ENCODE data around the gene LZTR1. TPM values are rescaled to one million over a fixed set of nuclear protein-coding genes. Genes with fewer than 3 reads are reported as not detected.
"Not testable (repeated sequence)": the region's sequence is repeated elsewhere in the genome, so short reads cannot be mapped to it uniquely, and the experiment has no call there.

The LZTR1 gene
- total and polyA plus RNA-seq, 12 donors: 14.7 to 36.5 (median 24.4) TPM

DNA sequence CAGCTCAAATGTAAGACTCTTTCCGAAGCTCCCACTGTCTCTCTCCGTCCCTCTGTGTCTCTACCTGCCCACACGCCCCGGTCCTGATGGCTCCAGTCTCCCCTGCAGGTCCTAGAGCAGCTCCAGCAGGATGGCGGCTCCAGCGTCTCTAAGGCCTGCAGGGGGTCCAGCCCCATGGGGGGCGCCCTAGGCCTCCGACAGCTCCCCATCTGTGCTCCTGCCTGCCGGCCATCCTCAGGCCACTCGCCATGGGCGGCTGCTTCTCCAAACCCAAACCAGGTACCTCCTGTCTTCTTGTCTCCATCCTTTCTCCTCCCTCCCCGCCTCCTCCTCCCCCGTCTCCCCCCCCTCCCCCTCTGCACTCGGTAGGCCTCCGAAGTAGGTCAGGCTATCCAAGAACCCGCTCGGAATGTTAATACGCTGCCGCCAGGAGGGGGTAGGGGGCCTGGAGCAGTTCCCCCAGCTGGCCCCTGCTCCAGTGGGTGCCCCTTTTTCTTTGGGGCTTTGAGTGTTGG, 14.3 kb upstream of the LZTR1 start:
- intact Hi-C loops (cut with DNase I): loop anchor here in 1 of 10 donors (10.0 kb wide), 2 partner anchors 53 to 87 kb away; partner anchors contain the start of gene CRKL
- TF ChIP-seq, protein P1, sequence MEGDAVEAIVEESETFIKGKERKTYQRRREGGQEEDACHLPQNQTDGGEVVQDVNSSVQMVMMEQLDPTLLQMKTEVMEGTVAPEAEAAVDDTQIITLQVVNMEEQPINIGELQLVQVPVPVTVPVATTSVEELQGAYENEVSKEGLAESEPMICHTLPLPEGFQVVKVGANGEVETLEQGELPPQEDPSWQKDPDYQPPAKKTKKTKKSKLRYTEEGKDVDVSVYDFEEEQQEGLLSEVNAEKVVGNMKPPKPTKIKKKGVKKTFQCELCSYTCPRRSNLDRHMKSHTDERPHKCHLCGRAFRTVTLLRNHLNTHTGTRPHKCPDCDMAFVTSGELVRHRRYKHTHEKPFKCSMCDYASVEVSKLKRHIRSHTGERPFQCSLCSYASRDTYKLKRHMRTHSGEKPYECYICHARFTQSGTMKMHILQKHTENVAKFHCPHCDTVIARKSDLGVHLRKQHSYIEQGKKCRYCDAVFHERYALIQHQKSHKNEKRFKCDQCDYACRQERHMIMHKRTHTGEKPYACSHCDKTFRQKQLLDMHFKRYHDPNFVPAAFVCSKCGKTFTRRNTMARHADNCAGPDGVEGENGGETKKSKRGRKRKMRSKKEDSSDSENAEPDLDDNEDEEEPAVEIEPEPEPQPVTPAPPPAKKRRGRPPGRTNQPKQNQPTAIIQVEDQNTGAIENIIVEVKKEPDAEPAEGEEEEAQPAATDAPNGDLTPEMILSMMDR (IDR thresholded peaks at IDR 0.05): no peak
- H3K4me3 ChIP-seq: no peak overlapping the region
- peaks cover 0 to 31% (median 16%) of the 10 kb centered on the region in 7 donors for H3K27me3 ChIP-seq
- H3K9me3 ChIP-seq: no peaks in the 10 kb centered on the region
- no peak for ATAC-seq
- H3K36me3 ChIP-seq: no peaks in the 10 kb centered on the region
- WGBS, 2 donors: 51 to 55% methylated on average over 19 of the region's 19 CpGs
- peak overlapping the region in 1 of 10 donors; percentile 50 for H3K27ac ChIP-seq
- DNase-seq: no peak
- peaks cover 3 to 31% (median 10%) of the 10 kb centered on the region in 9 donors for H3K4me1 ChIP-seq

DNA sequence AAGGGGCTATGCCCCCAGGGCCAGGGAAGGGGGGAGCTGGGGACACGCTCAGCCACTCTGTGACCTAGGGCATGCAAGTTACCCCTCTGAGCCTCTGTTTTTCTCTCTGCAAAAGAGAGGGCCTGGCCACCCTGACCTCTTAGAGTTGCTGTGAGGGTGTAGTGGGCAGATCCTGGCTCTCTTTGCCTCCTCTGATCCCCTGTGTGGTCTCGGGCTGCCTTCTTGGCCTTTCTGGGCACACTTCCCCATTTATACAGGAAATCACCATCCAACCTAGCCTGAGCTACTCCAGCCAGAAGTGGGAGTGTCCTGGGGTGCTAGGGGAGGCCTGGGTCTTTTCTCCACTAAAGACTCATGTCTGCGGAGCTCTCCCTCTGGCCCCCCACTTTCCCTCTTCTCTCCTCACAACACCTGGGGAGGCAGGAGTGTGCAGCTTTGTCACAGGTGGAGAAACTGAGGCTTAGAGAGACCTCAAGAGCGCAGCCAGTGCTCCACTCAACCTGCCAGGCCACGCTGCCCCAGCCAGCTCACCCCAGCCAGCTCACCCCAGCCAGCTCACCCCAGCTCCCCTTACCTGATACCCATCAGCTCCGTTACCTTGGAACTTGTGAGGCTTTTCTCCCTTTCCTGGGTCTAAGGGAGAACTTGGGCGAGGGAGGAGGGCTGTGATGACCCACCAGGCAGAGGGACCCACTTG, 13.7 kb upstream of the LZTR1 start:
- 90 to 92% methylated on average over 7 of the region's 7 CpGs for WGBS, 2 donors
- H3K27ac ChIP-seq: peak overlapping the region in 1 of 10 donors; percentile 50
- H3K9me3 ChIP-seq: no peaks in the 10 kb centered on the region
- H3K4me1 ChIP-seq: peaks cover 3 to 36% (median 10%) of the 10 kb centered on the region in 9 donors
- H3K4me3 ChIP-seq: no peak overlapping the region
- peaks cover 0 to 26% (median 16%) of the 10 kb centered on the region in 7 donors for H3K27me3 ChIP-seq
- intact Hi-C loops (cut with DNase I): loop anchor here in 1 of 10 donors (10.0 kb wide), 2 partner anchors 54 to 86 kb away; partner anchors contain the start of gene CRKL
- no peak for ATAC-seq
- DNase-seq: no peak
- H3K36me3 ChIP-seq: no peaks in the 10 kb centered on the region
- TF ChIP-seq, protein P1 (IDR thresholded peaks at IDR 0.05): no peak

DNA sequence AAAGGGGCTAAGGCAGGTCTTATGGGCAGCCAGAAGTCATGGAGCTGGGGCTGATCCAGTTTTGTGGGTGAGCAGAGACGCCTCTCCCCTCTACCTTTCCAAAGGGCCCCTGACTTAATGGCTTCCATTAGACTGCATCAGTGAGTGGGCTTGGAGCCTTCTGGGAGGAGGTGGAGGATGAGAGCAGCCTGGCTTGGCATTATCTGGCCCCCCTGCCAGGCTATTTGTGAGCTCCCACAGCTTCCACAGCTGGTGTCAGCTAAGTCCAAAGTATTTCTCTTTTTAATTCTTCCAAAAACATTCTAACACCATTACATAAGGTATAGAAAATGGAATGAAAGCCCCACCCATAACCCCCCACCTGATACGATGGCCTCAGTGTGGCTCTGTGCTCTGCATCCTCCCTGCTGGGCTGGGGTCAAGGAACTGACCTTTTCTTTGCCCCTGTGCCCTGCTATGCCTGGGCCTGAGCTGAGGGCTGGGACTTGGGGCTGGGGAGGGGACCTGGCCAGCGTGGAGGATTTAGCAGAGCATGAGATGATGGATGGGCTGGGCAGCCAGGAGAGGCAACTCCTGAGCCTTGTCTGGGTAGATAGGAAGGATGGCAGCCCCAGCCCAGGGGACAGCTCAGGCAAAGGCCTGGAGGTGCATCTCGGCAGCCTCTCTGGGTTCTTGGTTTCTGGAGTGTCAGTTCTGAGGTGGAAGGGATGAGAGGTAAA, 11.0 kb upstream of the LZTR1 start:
- Histone ChIP-seq H3K27me3 (peaks cover 0 to 1% (median 0%) of the 10 kb centered on the region in 7 donors), H3K27ac (no peak overlapping the region), H3K36me3 (no peaks in the 10 kb centered on the region), H3K4me1 (peaks cover 0 to 25% (median 0%) of the 10 kb centered on the region in 9 donors), H3K9me3 (no peaks in the 10 kb centered on the region), H3K4me3 (no peak overlapping the region)
- whole genome bisulfite sequencing, 2 donors: 56 to 68% methylated on average over 4 of the region's 4 CpGs
- intact Hi-C loops (cut with DNase I): no loop called here
- TF ChIP-seq, protein P1 (IDR thresholded peaks at IDR 0.05): no peak
- ATAC-seq (no peak), DNase-seq (no peak)

DNA sequence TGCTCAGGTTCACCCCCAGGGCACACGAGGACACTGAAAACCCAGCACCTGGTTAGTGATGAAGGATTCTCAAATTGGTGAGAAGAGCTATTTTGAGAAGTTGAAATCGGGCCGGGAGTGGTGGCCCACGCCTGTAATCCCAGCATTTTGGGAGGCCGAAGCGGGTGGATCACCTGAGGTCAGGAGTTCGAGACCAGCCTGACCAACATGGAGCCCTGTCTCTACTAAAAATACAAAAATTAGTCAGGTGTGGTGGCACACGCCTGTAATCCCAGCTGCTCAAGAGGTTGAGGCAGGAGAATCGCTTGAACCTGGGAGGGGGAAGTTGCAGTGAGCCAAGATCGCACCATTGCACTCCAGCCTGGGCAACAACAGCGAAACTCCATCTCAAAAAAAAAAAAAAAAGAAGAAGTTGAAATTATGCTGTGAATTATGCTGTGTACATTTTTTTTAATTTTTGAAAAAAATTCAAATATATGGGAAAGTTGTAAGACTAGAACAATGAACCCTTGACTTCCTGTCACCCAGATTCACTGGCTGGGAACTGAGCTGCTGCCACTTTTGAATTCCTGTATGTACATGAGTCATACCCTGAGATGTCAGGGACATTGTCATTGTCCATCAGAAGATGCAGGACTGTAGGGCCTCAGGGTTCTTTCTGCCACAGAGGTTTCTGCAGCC, 9.9 kb upstream of the LZTR1 start:
- peak in 1 of 8 donors; percentile 35 for ATAC-seq
- peak overlapping the region in 1 of 10 donors; percentile 2 for H3K27ac ChIP-seq

More for the DNA sequence above, 9.9 kb upstream of the LZTR1 start:
- H3K4me3 ChIP-seq; H3K9me3 ChIP-seq; H3K36me3 ChIP-seq; H3K27me3 ChIP-seq; intact Hi-C loops (cut with DNase I); DNase-seq: not testable (repeated sequence)
- peaks cover 0 to 25% (median 0%) of the 10 kb centered on the region in 9 donors for H3K4me1 ChIP-seq
- WGBS, 2 donors: 82 to 86% methylated on average over 11 of the region's 11 CpGs

All from heart right ventricle (tissue), 16 donors.